ENCODE results near the gene MED27. TPM values are rescaled to one million over a fixed set of nuclear protein-coding genes. Genes with fewer than 3 reads are reported as not detected.

Gene MED27
- total RNA-seq, 1 donor from 2014 or later: 21.3 TPM

- no peak overlapping the region for H3K4me3 ChIP-seq (ENCODE audit: low read depth, low read length)
- TF ChIP-seq CTCF (conservative IDR thresholded peaks at IDR 0.05; ENCODE audit: low read depth, low read length): no peak
- DNase-seq (ENCODE audit: low read depth): no peak
These were observed 22.7 kb downstream of the MED27 start for GRCh38 chr9:132056717-132057560.

- TF ChIP-seq CTCF (conservative IDR thresholded peaks at IDR 0.05; ENCODE audit: low read depth, low read length): no peak
- DNase-seq (ENCODE audit: low read depth): no peak
- no peak overlapping the region for H3K4me3 ChIP-seq (ENCODE audit: low read depth, low read length)
These were observed 23.9 kb downstream of the MED27 start for GRCh38 chr9:132055756-132056155.

- no peak for DNase-seq (ENCODE audit: low read depth)
- H3K4me3 ChIP-seq (ENCODE audit: low read depth, low read length): no peak overlapping the region
- TF ChIP-seq CTCF (conservative IDR thresholded peaks at IDR 0.05; ENCODE audit: low read depth, low read length): no peak
These were observed 25.6 kb downstream of the MED27 start for GRCh38 chr9:132054024-132054423.

GRCh38 chr9:132049900-132050299, 29.8 kb downstream of the MED27 start:
- no peak for TF ChIP-seq CTCF (conservative IDR thresholded peaks at IDR 0.05; ENCODE audit: low read depth, low read length)
- no peak for DNase-seq (ENCODE audit: low read depth)
- no peak overlapping the region for H3K4me3 ChIP-seq (ENCODE audit: low read depth, low read length)

GRCh38 chr9:132049323-132049882, 30.3 kb downstream of the MED27 start:
- H3K4me3 ChIP-seq (ENCODE audit: low read depth, low read length): no peak overlapping the region
- no peak for DNase-seq (ENCODE audit: low read depth)
- no peak for TF ChIP-seq CTCF (conservative IDR thresholded peaks at IDR 0.05; ENCODE audit: low read depth, low read length)

- no peak for TF ChIP-seq CTCF (conservative IDR thresholded peaks at IDR 0.05; ENCODE audit: low read depth, low read length)
- DNase-seq (ENCODE audit: low read depth): no peak
- H3K4me3 ChIP-seq (ENCODE audit: low read depth, low read length): no peak overlapping the region
These were observed 31.5 kb downstream of the MED27 start for GRCh38 chr9:132048201-132048600.
